ENCODE measurements around the gene ECI2. TPM values are rescaled to one million over a fixed set of nuclear protein-coding genes. Genes with fewer than 3 reads are reported as not detected.

The ECI2 gene
- total and polyA plus RNA-seq, 2 donors (not counting 1 experiment from before 2014, with no cell fraction given): 15.2 to 28.3 TPM

GRCh38 chr6:4124351-4124750 is 11.0 kb downstream of the ECI2 start:
- TF ChIP-seq EZH2 (IDR thresholded peaks at IDR 0.05; ENCODE audit: borderline replicate concordance, insufficient read depth, low read depth, low read length, poor library complexity, severe bottlenecking): no peak
- TF ChIP-seq CTCF (IDR thresholded peaks at IDR 0.05): no peak
- H3K27ac ChIP-seq (ENCODE audit: low read length in 2 of 2): no peak overlapping the region
- H3K4me1 ChIP-seq (ENCODE audit: control insufficient read depth in 2 of 2, insufficient read depth in 2 of 2, low read length in 2 of 2): no peaks in the 10 kb centered on the region
- H3K4me2 ChIP-seq (replicated peaks; ENCODE audit: low read depth, low read length, poor library complexity, severe bottlenecking): no peak overlapping the region
- no peaks in the 10 kb centered on the region for H3K9me3 ChIP-seq (ENCODE audit: control extremely low read depth in 1 of 3, control insufficient read depth in 2 of 3, insufficient read depth in 1 of 3, low read length in 2 of 3)
- H3K27me3 ChIP-seq (replicated peaks in 1 of 4; ENCODE audit: control extremely low read depth in 1 of 4, control insufficient read depth in 3 of 4, insufficient read depth in 4 of 4, low read length in 3 of 4): no peaks in the 10 kb centered on the region
- H3K4me3 ChIP-seq (ENCODE audit: control extremely low read depth in 1 of 5, extremely low read depth in 1 of 5, insufficient read depth in 1 of 5, low read depth in 2 of 5, low read length in 4 of 5): no peak overlapping the region
- H3K4me3 Mint-ChIP-seq: no peak overlapping the region
- H3K4me1 Mint-ChIP-seq: peaks cover 2% of the 10 kb centered on the region
- no peaks in the 10 kb centered on the region for H3K9me3 Mint-ChIP-seq (ENCODE audit: insufficient read depth)
- WGBS (ENCODE audit: insufficient coverage): no CpG with 5 or more reads among the region's 1 CpG
- ChIA-PET POLR2A (no interaction called here), CTCF (no interaction called here)
- intact Hi-C loops (cut with micrococcal nuclease): no loop called here
- no peak overlapping the region for H2AFZ ChIP-seq (ENCODE audit: insufficient read depth, low read depth, low read length, poor library complexity, severe bottlenecking)
- H4K20me1 ChIP-seq (ENCODE audit: control insufficient read depth, insufficient read depth, low read length, poor library complexity, severe bottlenecking): no peaks in the 10 kb centered on the region
- H3K9ac ChIP-seq (ENCODE audit: low read length): no peak overlapping the region
- H3K27ac Mint-ChIP-seq: no peak overlapping the region
- no peaks in the 10 kb centered on the region for H3K27me3 Mint-ChIP-seq
- H3K36me3 ChIP-seq (replicated peaks in 1 of 2; ENCODE audit: control extremely low read depth in 1 of 2, control insufficient read depth in 1 of 2, extremely low read depth in 1 of 2, insufficient read depth in 2 of 2, low read length in 1 of 2): peaks cover 3 to 70% of the 10 kb centered on the region in 2 experiments
- no peak for DNase-seq
- ATAC-seq (ENCODE audit: low read depth): no peak
- no peaks in the 10 kb centered on the region for H3K79me2 ChIP-seq (ENCODE audit: control insufficient read depth, insufficient read depth, low read length)

GRCh38 chr6:4115741-4116140 is 19.6 kb downstream of the ECI2 start:
- TF ChIP-seq CTCF (IDR thresholded peaks at IDR 0.05) (no peak), EZH2 (IDR thresholded peaks at IDR 0.05; ENCODE audit: borderline replicate concordance, insufficient read depth, low read depth, low read length, poor library complexity, severe bottlenecking) (no peak)
- no CpG with 5 or more reads among the region's 4 CpGs for WGBS (ENCODE audit: insufficient coverage)
- Histone ChIP-seq H3K9ac (ENCODE audit: low read length) (no peak overlapping the region), H4K20me1 (ENCODE audit: control insufficient read depth, insufficient read depth, low read length, poor library complexity, severe bottlenecking) (no peaks in the 10 kb centered on the region), H3K4me3 (ENCODE audit: control extremely low read depth in 1 of 5, extremely low read depth in 1 of 5, insufficient read depth in 1 of 5, low read depth in 2 of 5, low read length in 4 of 5) (no peak overlapping the region), H3K9me3 (ENCODE audit: control extremely low read depth in 1 of 3, control insufficient read depth in 2 of 3, insufficient read depth in 1 of 3, low read length in 2 of 3) (peaks cover 0 to 4% (median 4%) of the 10 kb centered on the region in 3 donors), H3K4me1 (ENCODE audit: control insufficient read depth in 2 of 2, insufficient read depth in 2 of 2, low read length in 2 of 2) (no peaks in the 10 kb centered on the region), H2AFZ (ENCODE audit: insufficient read depth, low read depth, low read length, poor library complexity, severe bottlenecking) (no peak overlapping the region), H3K27me3 (replicated peaks in 1 of 4; ENCODE audit: control extremely low read depth in 1 of 4, control insufficient read depth in 3 of 4, insufficient read depth in 4 of 4, low read length in 3 of 4) (no peaks in the 10 kb centered on the region), H3K36me3 (replicated peaks in 1 of 2; ENCODE audit: control extremely low read depth in 1 of 2, control insufficient read depth in 1 of 2, extremely low read depth in 1 of 2, insufficient read depth in 2 of 2, low read length in 1 of 2) (peaks cover 0 to 35% of the 10 kb centered on the region in 2 experiments), H3K4me2 (replicated peaks; ENCODE audit: low read depth, low read length, poor library complexity, severe bottlenecking) (no peak overlapping the region), H3K79me2 (ENCODE audit: control insufficient read depth, insufficient read depth, low read length) (no peaks in the 10 kb centered on the region), H3K27ac (ENCODE audit: low read length in 2 of 2) (no peak overlapping the region)
- intact Hi-C loops (cut with micrococcal nuclease): no loop called here
- CTCF ChIA-PET: no interaction called here
- H3K27ac Mint-ChIP-seq: no peak overlapping the region
- H3K4me1 Mint-ChIP-seq: no peaks in the 10 kb centered on the region
- ATAC-seq (ENCODE audit: low read depth) (no peak), DNase-seq (no peak)
- POLR2A ChIA-PET: no interaction called here
- H3K27me3 Mint-ChIP-seq: peaks cover 5% of the 10 kb centered on the region
- no peak overlapping the region for H3K4me3 Mint-ChIP-seq
- H3K9me3 Mint-ChIP-seq (ENCODE audit: insufficient read depth): peaks cover 5% of the 10 kb centered on the region

Data from B cell (primary cell).